ENCODE results near the gene PTGER3.

GRCh38 chr1:71083271-71083670, 35.7 kb upstream of the PTGER3 start:
- no peak for TF ChIP-seq CTCF (IDR thresholded peaks at IDR 0.05)
- no peak for TF ChIP-seq ZFX (IDR thresholded peaks at IDR 0.05; ENCODE audit: borderline replicate concordance)
